ENCODE data around the gene WDR7. TPM values are rescaled to one million over a fixed set of nuclear protein-coding genes. Genes with fewer than 3 reads are reported as not detected.

Gene WDR7
- total RNA-seq, 1 experiment from 2014 or later, result 20.9 TPM

- Histone ChIP-seq H3K4me1 (ENCODE audit: low read length) (peaks cover 31% of the 10 kb centered on the region), H3K79me2 (ENCODE audit: low read length) (peaks cover 56% of the 10 kb centered on the region), H3K9me3 (ENCODE audit: low read length) (no peaks in the 10 kb centered on the region), H3K9me2 (replicated peaks; ENCODE audit: insufficient read depth, low read length) (no peaks in the 10 kb centered on the region), H3K36me3 (ENCODE audit: insufficient read depth, low read length) (peaks cover 28% of the 10 kb centered on the region), H4K20me1 (ENCODE audit: insufficient read depth, low read depth, low read length) (peaks cover 30% of the 10 kb centered on the region), H2AFZ (ENCODE audit: low read length) (no peak overlapping the region), H3K27me3 (ENCODE audit: low read length) (no peaks in the 10 kb centered on the region), H3K4me2 (ENCODE audit: low read depth, low read length, poor library complexity, severe bottlenecking) (peak overlapping the region; percentile 83), H3K9ac (ENCODE audit: low read length) (peak overlapping the region; percentile 95), H3K27ac (ENCODE audit: low read length) (peak overlapping the region; percentile 70), H3K4me3 (ENCODE audit: low read length) (peak overlapping the region; percentile 92)
- DNase-seq, result peak; percentile 72
Measured at GRCh38 chr18:56637711-56638231, 13.4 kb upstream of the WDR7 start.

GRCh38 chr18:56638232-56639103 lies 12.7 kb upstream of the WDR7 start, which contains the start of gene TXNL1:
Gene TXNL1 (minus strand): TSS chr18:56638592. CDS start chr18:56638440, 152 bp downstream.
- H3K4me2 ChIP-seq (ENCODE audit: low read depth, low read length, poor library complexity, severe bottlenecking), result peak within 1 kb of the TSS; percentile 96
- DNase-seq, result peak; percentile 100
- peak within 1 kb of the TSS; percentile 77 for H3K27ac ChIP-seq (ENCODE audit: low read length)
- H2AFZ ChIP-seq (ENCODE audit: low read length), result no peak within 1 kb of the TSS
- H4K20me1 ChIP-seq (ENCODE audit: insufficient read depth, low read depth, low read length), result peaks cover 30% of the 10 kb centered on the region
- H3K4me1 ChIP-seq (ENCODE audit: low read length), result peaks cover 31% of the 10 kb centered on the region
- peaks cover 26% of the 10 kb centered on the region for H3K36me3 ChIP-seq (ENCODE audit: insufficient read depth, low read length)
- H3K27me3 ChIP-seq (ENCODE audit: low read length), result no peaks in the 10 kb centered on the region
- peak within 1 kb of the TSS; percentile 92 for H3K4me3 ChIP-seq (ENCODE audit: low read length)
- H3K9ac ChIP-seq (ENCODE audit: low read length), result peak within 1 kb of the TSS; percentile 95
- H3K79me2 ChIP-seq (ENCODE audit: low read length), result peaks cover 49% of the 10 kb centered on the region
- no peaks in the 10 kb centered on the region for H3K9me3 ChIP-seq (ENCODE audit: low read length)
- H3K9me2 ChIP-seq (replicated peaks; ENCODE audit: insufficient read depth, low read length), result no peaks in the 10 kb centered on the region

- Histone ChIP-seq H3K9me3 (ENCODE audit: low read length) (no peaks in the 10 kb centered on the region), H3K36me3 (ENCODE audit: insufficient read depth, low read length) (peaks cover 25% of the 10 kb centered on the region), H3K4me2 (ENCODE audit: low read depth, low read length, poor library complexity, severe bottlenecking) (peak overlapping the region; percentile 96), H3K27ac (ENCODE audit: low read length) (peak overlapping the region; percentile 77), H3K9me2 (replicated peaks; ENCODE audit: insufficient read depth, low read length) (no peaks in the 10 kb centered on the region), H3K79me2 (ENCODE audit: low read length) (peaks cover 43% of the 10 kb centered on the region), H2AFZ (ENCODE audit: low read length) (no peak overlapping the region), H4K20me1 (ENCODE audit: insufficient read depth, low read depth, low read length) (peaks cover 30% of the 10 kb centered on the region), H3K27me3 (ENCODE audit: low read length) (no peaks in the 10 kb centered on the region), H3K4me1 (ENCODE audit: low read length) (peaks cover 31% of the 10 kb centered on the region), H3K4me3 (ENCODE audit: low read length) (peak overlapping the region; percentile 71), H3K9ac (ENCODE audit: low read length) (peak overlapping the region; percentile 76)
- DNase-seq, result peak; percentile 60
Measured at GRCh38 chr18:56639104-56639381, 12.1 kb upstream of the WDR7 start.

- no peak for DNase-seq
- Histone ChIP-seq H3K79me2 (ENCODE audit: low read length) (peaks cover 38% of the 10 kb centered on the region), H3K36me3 (ENCODE audit: insufficient read depth, low read length) (peaks cover 19% of the 10 kb centered on the region), H3K9me3 (ENCODE audit: low read length) (no peaks in the 10 kb centered on the region), H3K4me1 (ENCODE audit: low read length) (peaks cover 31% of the 10 kb centered on the region), H3K27ac (ENCODE audit: low read length) (no peak overlapping the region; the same call in 1 of the 2 replicates), H3K4me2 (ENCODE audit: low read depth, low read length, poor library complexity, severe bottlenecking) (peak overlapping the region; percentile 96), H3K9me2 (replicated peaks; ENCODE audit: insufficient read depth, low read length) (no peaks in the 10 kb centered on the region), H3K27me3 (ENCODE audit: low read length) (no peaks in the 10 kb centered on the region), H4K20me1 (ENCODE audit: insufficient read depth, low read depth, low read length) (peaks cover 24% of the 10 kb centered on the region), H3K4me3 (ENCODE audit: low read length) (peak overlapping the region; percentile 71; the same call in 1 of the 2 replicates), H2AFZ (ENCODE audit: low read length) (no peak overlapping the region), H3K9ac (ENCODE audit: low read length) (peak overlapping the region; percentile 76)
Measured at GRCh38 chr18:56639571-56639970, 11.6 kb upstream of the WDR7 start.

GRCh38 chr18:56641714-56642337 lies 9.3 kb upstream of the WDR7 start:
- Histone ChIP-seq H3K79me2 (ENCODE audit: low read length) (peaks cover 16% of the 10 kb centered on the region), H4K20me1 (ENCODE audit: insufficient read depth, low read depth, low read length) (peaks cover 10% of the 10 kb centered on the region; the same call in 1 of the 2 replicates), H3K27ac (ENCODE audit: low read length) (no peak overlapping the region), H3K9ac (ENCODE audit: low read length) (no peak overlapping the region), H3K4me1 (ENCODE audit: low read length) (peaks cover 13% of the 10 kb centered on the region), H3K27me3 (ENCODE audit: low read length) (no peaks in the 10 kb centered on the region), H3K4me2 (ENCODE audit: low read depth, low read length, poor library complexity, severe bottlenecking) (no peak overlapping the region), H3K9me2 (replicated peaks; ENCODE audit: insufficient read depth, low read length) (no peaks in the 10 kb centered on the region), H3K36me3 (ENCODE audit: insufficient read depth, low read length) (no peaks in the 10 kb centered on the region), H3K9me3 (ENCODE audit: low read length) (no peaks in the 10 kb centered on the region), H3K4me3 (ENCODE audit: low read length) (no peak overlapping the region), H2AFZ (ENCODE audit: low read length) (no peak overlapping the region)
- no peak for DNase-seq

GRCh38 chr18:56643381-56643780 lies 7.8 kb upstream of the WDR7 start:
- H3K27me3 ChIP-seq (ENCODE audit: low read length), result no peaks in the 10 kb centered on the region
- no peak overlapping the region for H2AFZ ChIP-seq (ENCODE audit: low read length)
- H3K4me2 ChIP-seq (ENCODE audit: low read depth, low read length, poor library complexity, severe bottlenecking), result no peak overlapping the region
- no peak overlapping the region for H3K4me3 ChIP-seq (ENCODE audit: low read length)
- H3K9me3 ChIP-seq (ENCODE audit: low read length), result no peaks in the 10 kb centered on the region
- H3K9ac ChIP-seq (ENCODE audit: low read length), result no peak overlapping the region
- H3K79me2 ChIP-seq (ENCODE audit: low read length), result no peaks in the 10 kb centered on the region; the same call in 1 of the 2 replicates
- no peaks in the 10 kb centered on the region for H3K36me3 ChIP-seq (ENCODE audit: insufficient read depth, low read length)
- H3K9me2 ChIP-seq (replicated peaks; ENCODE audit: insufficient read depth, low read length), result no peaks in the 10 kb centered on the region
- no peak overlapping the region for H3K27ac ChIP-seq (ENCODE audit: low read length)
- no peak for DNase-seq
- H3K4me1 ChIP-seq (ENCODE audit: low read length), result peaks cover 10% of the 10 kb centered on the region
- H4K20me1 ChIP-seq (ENCODE audit: insufficient read depth, low read depth, low read length), result no peaks in the 10 kb centered on the region

- H3K79me2 ChIP-seq (ENCODE audit: low read length), result no peaks in the 10 kb centered on the region
- DNase-seq, result peak; percentile 66
- no peak overlapping the region for H3K4me3 ChIP-seq (ENCODE audit: low read length)
- peak overlapping the region; percentile 38 for H3K4me2 ChIP-seq (ENCODE audit: low read depth, low read length, poor library complexity, severe bottlenecking)
- H3K27ac ChIP-seq (ENCODE audit: low read length), result no peak overlapping the region
- no peaks in the 10 kb centered on the region for H3K36me3 ChIP-seq (ENCODE audit: insufficient read depth, low read length)
- H3K4me1 ChIP-seq (ENCODE audit: low read length), result peaks cover 10% of the 10 kb centered on the region
- no peaks in the 10 kb centered on the region for H3K27me3 ChIP-seq (ENCODE audit: low read length)
- no peaks in the 10 kb centered on the region for H4K20me1 ChIP-seq (ENCODE audit: insufficient read depth, low read depth, low read length)
- H3K9me3 ChIP-seq (ENCODE audit: low read length), result no peaks in the 10 kb centered on the region
- peaks cover 5% of the 10 kb centered on the region; the same call in 1 of the 2 replicates for H3K9me2 ChIP-seq (replicated peaks; ENCODE audit: insufficient read depth, low read length)
- H3K9ac ChIP-seq (ENCODE audit: low read length), result no peak overlapping the region
- peak overlapping the region; percentile 69; the same call in 1 of the 2 replicates for H2AFZ ChIP-seq (ENCODE audit: low read length)
Measured at GRCh38 chr18:56645415-56646016, 5.6 kb upstream of the WDR7 start.

GRCh38 chr18:56647071-56647470 lies 4.1 kb upstream of the WDR7 start:
- Histone ChIP-seq H3K9ac (ENCODE audit: low read length) (no peak overlapping the region), H3K9me3 (ENCODE audit: low read length) (no peaks in the 10 kb centered on the region), H2AFZ (ENCODE audit: low read length) (no peak overlapping the region), H3K9me2 (replicated peaks; ENCODE audit: insufficient read depth, low read length) (peaks cover 5% of the 10 kb centered on the region; the same call in 1 of the 2 replicates), H3K79me2 (ENCODE audit: low read length) (no peaks in the 10 kb centered on the region), H3K27me3 (ENCODE audit: low read length) (no peaks in the 10 kb centered on the region), H3K4me1 (ENCODE audit: low read length) (peaks cover 16% of the 10 kb centered on the region), H3K36me3 (ENCODE audit: insufficient read depth, low read length) (no peaks in the 10 kb centered on the region), H3K27ac (ENCODE audit: low read length) (no peak overlapping the region), H3K4me2 (ENCODE audit: low read depth, low read length, poor library complexity, severe bottlenecking) (no peak overlapping the region), H4K20me1 (ENCODE audit: insufficient read depth, low read depth, low read length) (no peaks in the 10 kb centered on the region), H3K4me3 (ENCODE audit: low read length) (no peak overlapping the region)
- no peak for DNase-seq

All from Karpas-422 (cell line).